GM19023 (cell line): ENCODE results near the gene KIF1A.
"Not testable (repeated sequence)": the region's sequence is repeated elsewhere in the genome, so short reads cannot be mapped to it uniquely, and the experiment has no call there.

Experiments
- ATAC-seq: cut with Tn5 transposase; IDR thresholded peaks from one replicate; pipeline ENCODE4 v1.9.1; 2021; ENCODE audit warnings: mild to moderate bottlenecking, moderate library complexity; ENCODE audit not compliant: unreplicated experiment

The KIF1A gene

GRCh38 chr2:240691075-240691427, 129.0 kb downstream of the KIF1A start:
- ATAC-seq, result not testable (repeated sequence)

- ATAC-seq, result not testable (repeated sequence)
Measured at GRCh38 chr2:240690421-240691074, 129.5 kb downstream of the KIF1A start.

- ATAC-seq, result no peak
Measured at GRCh38 chr2:240689975-240690374, 130.0 kb downstream of the KIF1A start.

- no peak for ATAC-seq
Measured at GRCh38 chr2:240688553-240688919, 131.5 kb downstream of the KIF1A start.

- no peak for ATAC-seq
Measured at GRCh38 chr2:240687741-240688552, 132.1 kb downstream of the KIF1A start.

GRCh38 chr2:240687045-240687740, 132.8 kb downstream of the KIF1A start:
- ATAC-seq, result no peak

- no peak for ATAC-seq
Measured at GRCh38 chr2:240686460-240686859, 133.6 kb downstream of the KIF1A start.

- no peak for ATAC-seq
Measured at GRCh38 chr2:240685771-240686371, 134.1 kb downstream of the KIF1A start.

- ATAC-seq, result not testable (repeated sequence)
Measured at GRCh38 chr2:240683980-240684728, 135.9 kb downstream of the KIF1A start.

- not testable (repeated sequence) for ATAC-seq
Measured at GRCh38 chr2:240683329-240683979, 136.6 kb downstream of the KIF1A start.

- not testable (repeated sequence) for ATAC-seq
Measured at GRCh38 chr2:240682431-240683224, 137.4 kb downstream of the KIF1A start, which contains the start of gene AQP12B. Gene AQP12B, minus strand, starts transcription at chr2:240682885. Its CDS starts 48 bp downstream, at chr2:240682837.

GRCh38 chr2:240680185-240680584, 139.8 kb downstream of the KIF1A start:
- ATAC-seq, result not testable (repeated sequence)

GRCh38 chr2:240678909-240679308, 141.1 kb downstream of the KIF1A start:
- ATAC-seq, result not testable (repeated sequence)

GRCh38 chr2:240678043-240678442, 142.0 kb downstream of the KIF1A start:
- not testable (repeated sequence) for ATAC-seq

- ATAC-seq, result not testable (repeated sequence)
Measured at GRCh38 chr2:240675345-240675744, 144.7 kb downstream of the KIF1A start.

GRCh38 chr2:240674461-240675184, 145.4 kb downstream of the KIF1A start:
- not testable (repeated sequence) for ATAC-seq

- ATAC-seq, result no peak
Measured at GRCh38 chr2:240672701-240673190, 147.3 kb downstream of the KIF1A start.

- no peak for ATAC-seq
Measured at GRCh38 chr2:240672076-240672700, 147.8 kb downstream of the KIF1A start.
